Cardiac fibroblast (primary cell): Measurements from ENCODE around the gene CXCL3.

Experiments used
- DNase-seq, 2 donors: peaks; one replicate each; pipeline versions ENCODE4 v3.0.0 to v3.0.0-alpha.2; 2010; ENCODE audit warnings: low read depth in 2 of 2
- H3K4me3 ChIP-seq, 2 donors: replicated peaks in 1 of 2; 1 replicate in 1 of 2; 2 replicates in 1 of 2; pipeline ENCODE4 v1.5.1; 2011; ENCODE audit warnings: low read depth in 2 of 2, low read length in 2 of 2, mild to moderate bottlenecking in 2 of 2, moderate library complexity in 1 of 2
- TF ChIP-seq, protein P1 (sequence below): IDR thresholded peaks from one replicate; pipeline ENCODE4 v1.5.1; 2011; ENCODE audit warnings: low read depth, mild to moderate bottlenecking, low read length, inconsistent platforms

The CXCL3 gene

DNA sequence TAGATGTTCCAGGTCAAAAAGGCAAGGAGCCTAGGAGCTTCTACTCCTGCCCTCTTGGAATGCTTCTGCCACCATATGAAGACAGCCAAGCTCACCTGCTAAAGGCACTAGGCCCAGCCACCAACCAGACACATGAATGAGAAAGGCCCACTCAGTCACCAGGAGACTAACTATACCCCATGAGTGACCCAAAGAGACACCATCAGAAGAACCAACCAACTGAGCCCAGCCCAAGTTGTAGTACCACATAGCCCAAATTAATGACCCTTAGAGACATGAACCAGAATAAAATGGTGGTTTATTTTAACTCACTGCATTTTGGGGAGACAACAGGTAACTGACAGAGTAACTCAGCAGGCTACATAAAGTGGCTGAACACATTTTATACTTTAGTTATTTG, 22.9 kb upstream of the CXCL3 start:
- no peak overlapping the region for H3K4me3 ChIP-seq
- no peak for DNase-seq
- TF ChIP-seq, protein P1, sequence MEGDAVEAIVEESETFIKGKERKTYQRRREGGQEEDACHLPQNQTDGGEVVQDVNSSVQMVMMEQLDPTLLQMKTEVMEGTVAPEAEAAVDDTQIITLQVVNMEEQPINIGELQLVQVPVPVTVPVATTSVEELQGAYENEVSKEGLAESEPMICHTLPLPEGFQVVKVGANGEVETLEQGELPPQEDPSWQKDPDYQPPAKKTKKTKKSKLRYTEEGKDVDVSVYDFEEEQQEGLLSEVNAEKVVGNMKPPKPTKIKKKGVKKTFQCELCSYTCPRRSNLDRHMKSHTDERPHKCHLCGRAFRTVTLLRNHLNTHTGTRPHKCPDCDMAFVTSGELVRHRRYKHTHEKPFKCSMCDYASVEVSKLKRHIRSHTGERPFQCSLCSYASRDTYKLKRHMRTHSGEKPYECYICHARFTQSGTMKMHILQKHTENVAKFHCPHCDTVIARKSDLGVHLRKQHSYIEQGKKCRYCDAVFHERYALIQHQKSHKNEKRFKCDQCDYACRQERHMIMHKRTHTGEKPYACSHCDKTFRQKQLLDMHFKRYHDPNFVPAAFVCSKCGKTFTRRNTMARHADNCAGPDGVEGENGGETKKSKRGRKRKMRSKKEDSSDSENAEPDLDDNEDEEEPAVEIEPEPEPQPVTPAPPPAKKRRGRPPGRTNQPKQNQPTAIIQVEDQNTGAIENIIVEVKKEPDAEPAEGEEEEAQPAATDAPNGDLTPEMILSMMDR, result no peak

DNA sequence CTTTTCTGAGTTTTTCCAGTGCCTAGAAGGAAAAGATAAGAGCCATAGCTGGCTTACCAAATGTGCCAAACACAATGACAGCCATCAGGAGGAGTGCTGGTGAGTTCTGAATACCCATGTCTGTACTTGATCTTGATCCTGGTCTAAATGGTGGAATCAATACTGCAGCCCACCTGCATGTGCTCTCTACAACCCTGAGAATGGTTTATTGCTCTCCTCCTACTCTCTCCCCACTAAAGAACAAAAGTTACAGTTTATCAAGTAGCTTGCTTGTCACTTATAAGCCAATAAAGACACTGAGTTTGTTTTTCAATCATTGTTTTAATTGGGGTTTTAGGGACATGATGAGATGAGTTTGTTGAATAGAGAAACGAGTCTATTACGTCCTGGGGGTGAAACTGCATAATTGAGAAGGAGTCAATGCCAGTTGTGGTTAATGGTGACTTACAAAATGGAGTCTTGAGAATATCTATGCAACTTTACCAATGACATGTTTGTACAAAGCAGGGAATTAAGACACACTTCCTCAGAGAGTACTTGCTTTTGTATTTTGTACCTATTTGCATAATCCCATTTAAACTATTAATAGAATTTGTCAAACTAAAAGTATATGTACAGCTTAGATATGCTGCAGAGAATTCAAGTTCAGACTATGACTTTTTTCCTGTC, 20.8 kb upstream of the CXCL3 start:
- no peak overlapping the region for H3K4me3 ChIP-seq
- DNase-seq, result no peak
- TF ChIP-seq, protein P1, result no peak

DNA sequence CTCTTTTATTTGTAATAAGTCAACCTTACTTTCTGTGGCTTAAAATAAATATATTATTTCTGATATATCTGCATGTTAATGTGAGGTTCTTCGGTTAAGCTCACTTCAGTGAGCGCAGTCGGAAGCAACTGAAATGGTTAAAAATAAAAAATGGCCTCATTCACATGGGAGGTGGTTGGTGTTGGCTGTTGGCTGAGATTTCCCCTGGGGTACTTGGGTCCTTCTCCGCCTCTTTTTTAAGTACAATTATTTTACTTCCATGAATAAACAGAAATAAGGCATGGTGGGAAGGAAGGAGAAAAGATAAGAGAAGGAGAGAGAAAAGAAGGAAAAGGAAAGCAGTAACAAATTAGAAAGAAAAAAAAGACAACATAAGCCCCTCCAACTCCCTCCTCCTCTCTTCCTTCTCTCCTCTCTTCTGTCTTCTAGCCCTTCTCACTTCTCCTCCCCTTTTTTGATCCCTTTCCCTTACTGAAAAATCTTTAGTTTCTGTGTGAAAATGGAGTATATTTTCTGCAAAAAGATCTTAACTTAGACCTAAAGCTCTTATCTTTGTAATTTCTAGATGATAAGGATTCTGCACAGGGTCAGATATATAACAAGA, 19.7 kb upstream of the CXCL3 start:
- H3K4me3 ChIP-seq, result no peak overlapping the region
- TF ChIP-seq, protein P1, result no peak
- DNase-seq, result no peak

DNA sequence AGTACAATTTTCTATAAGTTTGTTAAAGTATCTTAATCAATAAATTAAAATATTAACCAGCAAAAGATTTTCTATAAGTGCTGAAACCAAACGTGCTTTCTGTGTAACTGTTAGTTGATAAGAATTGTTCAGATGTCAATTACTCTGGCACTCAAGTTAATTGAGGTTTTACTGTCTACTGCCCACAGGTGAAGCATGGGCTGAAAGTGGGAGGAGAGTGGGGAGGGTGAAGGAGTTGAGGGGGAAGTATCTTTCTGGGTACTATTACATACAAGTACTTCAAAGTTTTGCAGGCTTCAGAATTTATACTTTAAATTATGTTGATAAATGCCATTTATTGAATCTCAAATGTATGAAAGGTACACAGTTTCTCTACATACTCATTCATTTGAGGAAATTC, 19.1 kb upstream of the CXCL3 start:
- TF ChIP-seq, protein P1, result no peak
- no peak overlapping the region for H3K4me3 ChIP-seq

DNA sequence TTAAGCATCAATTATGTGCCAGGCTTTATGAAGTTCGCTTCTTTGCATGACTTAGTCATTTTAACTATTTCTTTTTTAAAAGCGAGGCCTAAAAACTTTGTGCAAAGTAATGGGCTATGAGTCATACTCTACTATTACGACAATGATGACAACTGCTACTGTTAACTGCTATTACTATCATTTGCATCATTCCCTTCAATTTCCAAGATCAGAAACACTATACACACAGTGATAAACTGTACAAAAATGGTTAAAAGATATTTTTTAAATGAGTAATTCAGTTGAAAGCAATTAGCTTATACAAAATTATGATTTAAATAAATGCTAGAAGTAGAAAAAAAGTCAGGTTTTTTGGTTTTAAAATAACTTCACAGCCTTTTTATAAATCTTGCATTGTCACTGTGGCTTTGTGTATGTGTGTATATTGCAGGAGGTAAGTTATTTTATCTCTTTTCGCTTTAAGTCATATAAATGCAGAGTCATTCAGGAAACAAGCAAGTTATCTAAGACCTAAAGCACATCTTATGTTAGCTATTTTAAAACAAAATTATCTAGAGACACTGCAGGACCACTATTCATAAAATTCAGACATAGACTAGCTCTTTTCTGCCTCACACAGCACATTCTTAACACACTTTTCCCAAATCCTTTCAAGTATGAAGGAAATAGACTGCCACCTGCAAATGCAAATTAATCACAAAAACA, 18.5 kb upstream of the CXCL3 start:
- TF ChIP-seq, protein P1, result no peak
- peak; percentile 74 to 91 for DNase-seq
- H3K4me3 ChIP-seq, result no peak overlapping the region

More for the DNA sequence above, 19.1 kb upstream of the CXCL3 start:
- no peak for DNase-seq

DNA sequence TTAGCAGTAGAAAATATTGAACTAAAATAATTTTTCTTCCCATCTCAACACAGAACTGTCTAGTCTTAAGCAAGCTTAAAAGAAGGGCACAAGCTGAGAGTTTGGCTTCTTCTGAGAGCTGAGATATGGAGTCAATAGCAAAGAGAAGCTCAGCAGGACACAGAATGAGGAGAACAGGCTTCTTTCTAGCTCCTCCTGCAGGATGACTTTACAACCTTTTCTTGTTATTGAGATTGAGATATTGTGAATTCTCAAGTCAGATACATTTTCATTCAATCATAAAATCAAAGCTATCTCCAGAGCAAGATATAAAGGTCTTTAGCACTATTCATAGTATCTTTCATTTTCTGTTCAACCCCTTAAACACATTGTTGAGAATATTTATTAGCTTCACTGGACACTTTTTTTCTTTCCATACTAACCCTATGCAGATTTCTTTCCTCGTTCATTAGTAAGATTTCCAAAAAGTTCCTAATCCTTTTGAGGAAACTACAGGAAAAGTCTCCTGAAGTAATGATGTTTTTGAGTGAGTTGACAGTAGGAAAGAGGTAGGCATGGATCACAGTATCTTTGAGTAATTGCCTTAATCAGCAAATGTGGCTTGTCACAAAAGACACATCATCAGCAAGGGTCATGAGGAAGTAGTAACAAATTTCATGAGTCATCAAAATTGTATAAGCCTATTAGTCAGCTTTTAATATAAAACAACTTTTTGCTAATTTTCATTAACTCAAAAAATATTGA, 17.8 kb upstream of the CXCL3 start:
- peak; percentile 37 to 47 for DNase-seq

More for the DNA sequence above, 17.8 kb upstream of the CXCL3 start:
- no peak overlapping the region for H3K4me3 ChIP-seq
- TF ChIP-seq, protein P1, result peak; percentile 1
